GM12878 (cell line): ENCODE measurements around the gene SERP1. TPM values are rescaled to one million over a fixed set of nuclear protein-coding genes. Genes with fewer than 3 reads are reported as not detected.

ENCODE experiments used
- BCLAF1 ChIP-seq: fragments of 450-650 bp; IDR thresholded peaks from 2 replicates; pipeline ENCODE4 v1.6.1; 2017; ENCODE audit warnings: antibody characterized with exemption, mild to moderate bottlenecking, moderate library complexity
- CBX3 ChIP-seq: fragments of 200-600 bp; sonication (generic); IDR thresholded peaks from 2 replicates; pipeline ENCODE4 v1.6.1; 2016; ENCODE audit warnings: low read depth, borderline replicate concordance
- IRF4 ChIP-seq: IDR thresholded peaks from 2 replicates; pipeline ENCODE4 v1.6.1; 2011; ENCODE audit warnings: low read depth, low read length
- KLF5 ChIP-seq: fragments of 450-650 bp; IDR thresholded peaks from 2 replicates; pipeline ENCODE4 v1.6.1; 2014; ENCODE audit warnings: mild to moderate bottlenecking; ENCODE audit not compliant: partially characterized antibody
- LARP7 ChIP-seq: fragments of 450-650 bp; IDR thresholded peaks from 2 replicates; pipeline ENCODE4 v1.6.1; 2017; ENCODE audit warnings: mild to moderate bottlenecking
- MTA3 ChIP-seq: IDR thresholded peaks from 2 replicates; pipeline ENCODE4 v1.6.1; 2012; ENCODE audit warnings: low read length, inconsistent platforms, borderline replicate concordance
- MYB ChIP-seq: fragments of 150-350 bp; IDR thresholded peaks from 2 replicates; pipeline ENCODE4 v1.6.1; 2014; ENCODE audit warnings: mild to moderate bottlenecking, low read depth, low read length, borderline replicate concordance
- NFYA ChIP-seq: IDR thresholded peaks from 2 replicates; pipeline ENCODE4 v1.6.1; 2011; ENCODE audit warnings: low read depth, mild to moderate bottlenecking, low read length, improper control_type of control experiment, borderline replicate concordance
- NKRF ChIP-seq: fragments of 450-650 bp; conservative IDR thresholded peaks from 2 replicates; pipeline ENCODE4 v1.6.1; 2017; ENCODE audit warnings: mild to moderate bottlenecking, moderate library complexity
- POLR2AphosphoS2 ChIP-seq: IDR thresholded peaks from 2 replicates; pipeline ENCODE4 v1.6.1; 2011; ENCODE audit warnings: low read depth, mild to moderate bottlenecking, low read length, improper control_type of control experiment, moderate library complexity
- RCOR1 ChIP-seq: conservative IDR thresholded peaks from 2 replicates; pipeline ENCODE4 v1.6.1; 2012; ENCODE audit warnings: low read depth, low read length, improper control_type of control experiment
- RELA ChIP-seq: fragments of 450-650 bp; IDR thresholded peaks from 2 replicates; pipeline ENCODE4 v1.8.0; 2014; ENCODE audit warnings: borderline replicate concordance; ENCODE audit not compliant: partially characterized antibody
- RFX5 ChIP-seq: IDR thresholded peaks from 2 replicates; pipeline ENCODE4 v1.6.1; 2011; ENCODE audit warnings: low read depth, low read length, improper control_type of control experiment
- SIX5 ChIP-seq: IDR thresholded peaks from 2 replicates; pipeline ENCODE4 v1.6.1; 2011; ENCODE audit warnings: mild to moderate bottlenecking, low read depth, low read length, moderate library complexity; ENCODE audit not compliant: severe bottlenecking
- SKIL ChIP-seq: fragments of 450-650 bp; IDR thresholded peaks from 2 replicates; pipeline ENCODE4 v1.6.1; 2017; ENCODE audit warnings: mild to moderate bottlenecking, low read depth, inconsistent platforms; ENCODE audit not compliant: poor library complexity, severe bottlenecking
- SMAD1 ChIP-seq: fragments of 450-650 bp; IDR thresholded peaks from 2 replicates; pipeline ENCODE4 v1.6.1; 2018; ENCODE audit warnings: mild to moderate bottlenecking, low read depth; ENCODE audit not compliant: partially characterized antibody
- SMAD5 ChIP-seq: IDR thresholded peaks from 2 replicates; pipeline ENCODE4 v1.6.1; 2016; ENCODE audit warnings: antibody characterized with exemption, low read depth
- SPI1 ChIP-seq: IDR thresholded peaks from 2 replicates; pipeline ENCODE4 v1.6.1; 2011; ENCODE audit warnings: low read depth, mild to moderate bottlenecking, low read length, moderate library complexity, borderline replicate concordance; ENCODE audit not compliant: insufficient read depth
- SREBF2 ChIP-seq: IDR thresholded peaks from 2 replicates; pipeline ENCODE4 v1.6.1; 2012; ENCODE audit warnings: mild to moderate bottlenecking, low read length
- STAT1 ChIP-seq: fragments of 450-650 bp; conservative IDR thresholded peaks from 2 replicates; pipeline ENCODE4 v1.6.1; 2014; ENCODE audit warnings: antibody characterized with exemption, mild to moderate bottlenecking
- TCF12 ChIP-seq: IDR thresholded peaks from 2 replicates; pipeline ENCODE4 v1.6.1; 2011; ENCODE audit warnings: low read depth, mild to moderate bottlenecking, low read length
- ZNF24 ChIP-seq: fragments of 450-650 bp; IDR thresholded peaks from 2 replicates; pipeline ENCODE4 v1.6.1; 2017; ENCODE audit warnings: antibody characterized with exemption, mild to moderate bottlenecking
- polyA plus RNA-seq, 11 experiments: library from polyadenylated mRNA; depleted of rRNA in 4 of 11; unstranded in 6 of 11; stranded (reverse) in 5 of 11; fragments of >200 nt; fragmentation: Nextera tagmentation in 4 of 11; fragmentation: Illumina TruSeq in 1 of 11; extraction: Ambion mirVana in 4 of 11; extraction: Trizol in 1 of 11; gene quantifications; 1 replicate in 1 of 11; 2 replicates in 10 of 11; pipeline versions ENCODE4 v1.2.1 to v1.2.3, GENCODE V29; 2011 to 2016; ENCODE audit warnings: inconsistent platforms in 2 of 11, missing spikeins in 2 of 11, low read depth in 1 of 11
- total RNA-seq, 4 experiments: library from RNA; depleted of rRNA in 3 of 4; stranded (reverse); fragments of >200 nt in 3 of 4; fragmentation: Illumina TruSeq in 1 of 4; extraction: Trizol in 1 of 4; gene quantifications; 2 replicates each; pipeline versions ENCODE4 v1.2.1 to v1.2.3, GENCODE V29; 2013 to 2021

The SERP1 gene
- total and polyA plus RNA-seq, 10 of the 15 experiments (the other 5 are each of a cell fraction or from before 2014, with no cell fraction given) = 31.1 to 242 (median 87.0) TPM

GRCh38 chr3:150546226-150547044, at the start of gene SERP1, which contains the start of gene EIF2A (continued):
- TF ChIP-seq NKRF = peak; percentile 95
- TF ChIP-seq SREBF2 = no peak
- TF ChIP-seq SPI1 = peak; percentile 64; the same call in 1 of the 2 replicates
- TF ChIP-seq RELA = peak; percentile 12
- TF ChIP-seq LARP7 = peak; percentile 99
- no peak for TF ChIP-seq CBX3
- TF ChIP-seq KLF5 = no peak
- peak; percentile 81 for TF ChIP-seq SKIL
- TF ChIP-seq ZNF24 = peak; percentile 85
- TF ChIP-seq POLR2AphosphoS2 = peak; percentile 95
- TF ChIP-seq NFYA = no peak
- peak; percentile 23 for TF ChIP-seq SMAD1
- TF ChIP-seq MTA3 = no peak
- TF ChIP-seq STAT1 = no peak; the same call in 1 of the 2 replicates
- TF ChIP-seq SIX5 = peak; percentile 79
- TF ChIP-seq TCF12 = peak; percentile 49; the same call in 1 of the 2 replicates
- TF ChIP-seq RCOR1 = no peak
- TF ChIP-seq SMAD5 = 0 out of 2 replicates have a peak, but pooled peaks have one; percentile 62
- TF ChIP-seq IRF4 = no peak; the same call in 1 of the 2 replicates
- no peak for TF ChIP-seq MYB
- no peak for TF ChIP-seq BCLAF1
- peak; percentile 16; the same call in 1 of the 2 replicates for TF ChIP-seq RFX5
